HG03280 (cell line): Measurements from ENCODE around the gene RENBP.
A peak's percentile ranks its signal among the peaks of the same experiment; 100 is the strongest.

ENCODE experiments used
- ATAC-seq: cut with Tn5 transposase; IDR thresholded peaks from one replicate; pipeline ENCODE4 v1.9.1; 2021; ENCODE audit warnings: mild to moderate bottlenecking, moderate library complexity; ENCODE audit not compliant: unreplicated experiment

RENBP gene

DNA sequence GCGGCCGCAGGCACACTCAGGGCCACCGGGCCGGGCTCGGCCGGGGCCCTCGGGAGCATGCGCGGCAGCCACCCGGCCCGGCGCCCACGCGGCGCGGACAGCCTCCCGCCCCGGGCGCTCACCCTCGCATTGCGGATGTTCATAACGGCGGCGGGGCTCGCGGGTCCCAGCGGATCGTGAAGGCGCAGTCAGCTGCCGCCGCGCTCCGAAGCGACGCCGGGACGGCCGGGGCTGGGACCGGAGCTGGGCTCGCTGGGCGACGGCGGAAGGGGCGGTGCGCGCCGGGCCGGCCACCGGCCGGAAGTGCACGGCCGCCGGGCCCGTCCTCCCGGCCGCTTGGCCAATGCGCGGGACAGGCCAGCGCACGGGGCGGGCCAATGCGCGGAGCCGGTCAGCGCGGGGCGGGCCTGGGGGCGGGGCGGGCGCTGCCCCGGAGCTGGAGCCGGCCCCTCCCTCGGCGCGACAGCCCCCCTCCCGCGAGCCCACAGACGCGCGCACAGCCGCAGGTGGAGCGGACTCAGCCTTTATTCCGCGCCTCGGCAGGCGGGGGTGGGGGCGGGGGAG lies 9.6 kb downstream of the RENBP start, which contains the start of gene NAA10:
TSS of gene NAA10 (minus strand) at position 276 of the 564 bp plus-strand sequence. CDS start at position 143, 133 bp downstream.
- ATAC-seq = peak; percentile 88

DNA sequence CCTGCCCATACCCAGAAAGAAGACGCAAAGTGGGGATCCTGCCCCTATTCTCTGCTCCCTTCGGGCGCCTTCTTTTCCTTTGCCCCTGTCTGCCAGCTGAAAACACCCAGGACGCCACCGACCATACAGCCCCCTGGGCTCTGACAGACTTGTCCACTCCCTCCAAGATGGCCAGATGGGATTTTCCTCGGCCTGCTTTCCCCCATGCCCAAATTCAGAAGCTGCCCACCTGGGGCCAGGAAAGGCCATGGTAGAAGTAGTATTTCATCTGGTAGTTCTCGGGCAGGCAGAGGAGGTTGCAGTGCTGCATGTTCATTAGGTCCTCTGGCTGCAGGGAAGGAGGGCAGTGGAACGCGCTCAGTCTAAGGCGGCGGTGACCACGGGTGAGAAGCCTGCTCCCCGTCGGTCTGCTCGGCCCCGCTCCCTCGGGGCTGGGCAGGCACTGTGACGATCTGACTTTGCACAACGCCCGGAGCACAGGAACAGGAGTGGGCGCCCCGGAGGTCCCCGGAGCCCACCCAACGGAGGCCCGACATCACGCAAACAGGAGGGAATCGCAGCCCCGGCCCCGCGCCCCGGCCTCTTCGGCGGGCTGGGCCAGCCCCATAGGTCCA lies 10.2 kb downstream of the RENBP start:
- ATAC-seq = peak; percentile 6

DNA sequence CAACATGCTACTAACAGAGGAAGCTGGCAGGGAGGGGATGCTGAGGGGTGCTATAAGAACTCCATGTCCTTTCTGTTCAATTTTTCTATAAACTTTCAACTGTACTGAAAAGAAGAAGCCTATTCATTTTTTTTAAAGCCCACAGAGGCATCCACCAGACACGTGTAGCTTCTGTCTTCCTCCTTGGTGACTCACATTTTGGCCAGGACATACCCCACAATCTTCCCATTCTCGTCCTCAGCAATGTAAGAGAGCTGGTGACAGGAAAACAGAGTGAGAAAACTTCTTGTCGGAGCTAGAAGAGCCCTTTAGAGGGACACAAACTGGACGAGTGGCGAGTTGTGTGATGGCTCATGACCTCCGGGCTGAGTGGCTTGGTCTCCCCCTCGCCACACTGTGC lies 10.7 kb downstream of the RENBP start:
- no peak for ATAC-seq

DNA sequence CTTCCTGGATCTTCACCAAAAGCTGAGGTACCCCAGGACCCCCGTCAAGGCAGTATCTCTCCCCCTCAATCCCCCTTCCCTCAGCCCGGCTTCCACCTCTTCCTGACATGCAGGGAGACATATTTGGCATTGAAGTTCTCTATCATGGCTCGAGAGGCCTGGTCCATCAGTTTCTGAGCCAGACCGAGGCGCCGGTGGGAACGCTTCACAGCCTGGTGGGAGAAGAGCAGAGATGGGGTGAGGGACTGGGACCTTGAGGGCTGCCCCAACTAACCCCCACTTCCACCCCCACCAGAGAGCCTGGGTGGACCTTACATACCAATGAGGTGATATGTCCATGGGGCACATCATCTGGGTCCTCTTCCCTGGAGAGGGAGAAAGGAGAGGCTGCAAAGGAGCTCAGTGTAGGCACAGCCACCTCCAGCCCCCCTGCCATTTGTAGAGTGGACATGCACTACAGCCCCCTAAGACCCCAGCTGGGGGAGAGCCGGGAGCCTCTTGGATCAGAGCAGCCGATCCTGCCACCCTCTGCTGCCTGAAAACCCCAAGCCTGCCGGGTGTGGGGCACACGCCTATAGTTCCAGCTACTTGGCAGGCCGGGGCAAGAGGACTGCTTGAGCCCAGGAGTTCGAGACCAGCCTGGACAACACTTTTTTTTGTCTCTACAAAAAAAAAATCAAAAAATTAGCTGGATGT lies 12.1 kb downstream of the RENBP start:
- no peak for ATAC-seq

DNA sequence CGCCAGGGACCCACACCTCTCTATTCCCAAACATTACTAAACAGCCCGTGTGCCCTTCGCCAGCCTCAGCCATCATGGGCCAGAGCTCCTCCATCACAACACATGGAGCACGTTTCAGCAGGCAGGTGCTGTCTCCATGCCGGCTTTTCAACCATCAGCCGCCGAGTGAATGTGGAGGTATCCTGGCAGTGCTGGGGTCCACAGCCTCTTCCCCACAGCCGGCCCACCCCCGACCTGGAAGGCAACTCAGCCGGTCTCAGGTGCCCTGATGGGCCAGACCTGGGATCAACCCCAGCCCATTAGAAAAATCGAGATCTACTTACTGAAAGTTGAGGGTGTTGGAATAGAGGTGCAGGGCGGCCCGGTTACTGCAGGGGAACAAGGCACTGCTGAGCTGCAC lies 12.7 kb downstream of the RENBP start:
- ATAC-seq = no peak

DNA sequence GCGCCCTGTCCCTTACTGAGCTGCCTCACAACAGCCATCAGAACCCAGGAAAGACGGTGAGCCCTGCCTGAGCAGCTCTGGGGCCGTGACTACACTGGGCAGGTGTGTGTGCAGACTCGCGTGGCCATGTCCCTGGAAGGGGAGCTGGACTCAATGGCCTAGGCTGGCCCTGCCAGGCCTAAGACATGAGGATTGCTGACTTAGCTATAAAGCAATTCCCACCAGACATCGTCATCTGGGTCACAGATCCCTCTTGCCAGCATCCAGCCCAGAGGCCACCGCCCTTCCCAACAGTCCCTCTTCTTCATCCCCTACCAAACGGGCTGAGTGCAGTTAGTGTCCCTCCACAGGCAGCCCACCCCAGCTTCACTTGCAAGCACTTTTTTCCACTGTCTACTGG lies 13.3 kb downstream of the RENBP start:
- no peak for ATAC-seq

DNA sequence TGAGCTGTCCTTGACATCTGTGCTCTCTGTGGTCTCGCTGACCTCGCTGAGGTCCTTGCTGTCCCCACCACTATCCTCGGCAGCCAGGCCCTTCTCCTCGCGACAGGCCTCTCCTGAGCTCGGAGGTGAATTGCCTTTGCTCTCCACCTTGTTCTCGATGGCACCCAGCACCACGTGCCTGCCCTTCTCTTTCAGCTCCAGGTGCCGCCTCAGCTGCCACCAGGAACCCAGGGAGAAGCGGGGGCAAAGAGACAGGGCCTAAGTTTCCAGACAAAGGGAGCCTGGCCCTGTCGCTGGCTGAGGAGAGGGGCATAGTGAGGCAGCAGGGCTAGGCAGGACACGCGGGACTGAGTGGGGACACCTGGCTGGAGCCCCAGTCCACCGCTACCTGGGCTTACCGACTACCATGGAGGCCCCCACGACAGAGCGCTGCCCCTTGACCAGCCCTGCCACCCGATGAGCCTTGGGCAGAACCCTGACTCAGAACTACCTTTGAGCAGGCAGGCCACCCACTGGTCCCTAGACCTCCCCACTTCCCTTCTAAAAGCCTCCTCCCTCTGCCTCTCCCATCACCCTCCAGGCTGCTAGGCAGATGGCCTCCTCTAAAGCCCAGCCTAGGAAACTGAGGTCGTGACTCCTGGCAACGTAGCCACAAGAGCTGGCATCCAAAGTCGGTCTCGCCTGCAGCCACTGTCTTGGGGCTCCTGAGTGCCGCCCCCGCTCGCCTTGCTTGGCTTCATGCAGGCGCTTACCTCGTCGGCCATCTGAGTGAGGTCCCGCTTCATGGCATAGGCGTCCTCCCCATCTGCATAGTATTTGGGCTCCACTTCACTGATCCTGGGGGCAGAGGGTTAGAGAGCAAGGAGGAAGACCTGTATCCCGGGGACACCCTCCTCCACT lies 14.2 kb downstream of the RENBP start:
- no peak for ATAC-seq

DNA sequence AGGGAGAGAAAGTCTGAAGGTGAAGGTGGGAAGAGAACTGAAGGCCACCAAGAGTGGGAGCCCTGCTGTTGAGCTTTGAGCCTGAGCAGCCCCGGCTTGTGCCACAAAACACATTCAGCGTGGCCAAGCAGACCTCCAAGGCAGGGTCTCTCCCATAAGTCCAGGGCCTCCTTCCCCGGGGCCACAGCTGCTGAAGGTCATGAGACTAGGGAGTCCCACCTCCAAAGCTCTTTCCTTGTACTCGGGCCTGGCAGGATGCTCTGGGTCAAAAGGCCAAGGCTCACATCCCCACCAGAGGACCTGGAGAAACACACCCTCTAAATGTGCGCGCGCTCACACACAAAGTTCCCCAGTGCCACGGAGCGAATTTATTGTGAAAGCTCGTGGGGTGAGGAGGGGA lies 14.9 kb downstream of the RENBP start:
- no peak for ATAC-seq

DNA sequence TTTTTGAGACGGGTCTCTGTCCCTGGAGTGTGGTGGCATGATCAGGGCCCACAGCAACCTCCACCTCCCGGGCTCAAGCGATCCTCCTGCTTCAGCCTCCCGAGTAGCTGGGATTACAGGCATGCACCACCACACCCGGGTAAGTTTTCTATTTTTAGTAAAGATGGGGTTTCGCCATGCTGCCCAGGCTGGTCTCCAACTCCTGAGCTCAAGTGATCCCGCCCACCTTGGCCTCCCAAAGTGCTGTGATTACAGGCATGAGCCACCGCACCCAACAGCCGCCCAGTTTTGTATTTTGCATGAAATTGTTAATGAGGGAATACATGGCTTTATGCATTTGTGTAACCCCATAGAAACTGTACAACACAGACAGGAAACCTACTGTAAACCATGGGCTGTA lies 15.6 kb downstream of the RENBP start:
- ATAC-seq = no peak

DNA sequence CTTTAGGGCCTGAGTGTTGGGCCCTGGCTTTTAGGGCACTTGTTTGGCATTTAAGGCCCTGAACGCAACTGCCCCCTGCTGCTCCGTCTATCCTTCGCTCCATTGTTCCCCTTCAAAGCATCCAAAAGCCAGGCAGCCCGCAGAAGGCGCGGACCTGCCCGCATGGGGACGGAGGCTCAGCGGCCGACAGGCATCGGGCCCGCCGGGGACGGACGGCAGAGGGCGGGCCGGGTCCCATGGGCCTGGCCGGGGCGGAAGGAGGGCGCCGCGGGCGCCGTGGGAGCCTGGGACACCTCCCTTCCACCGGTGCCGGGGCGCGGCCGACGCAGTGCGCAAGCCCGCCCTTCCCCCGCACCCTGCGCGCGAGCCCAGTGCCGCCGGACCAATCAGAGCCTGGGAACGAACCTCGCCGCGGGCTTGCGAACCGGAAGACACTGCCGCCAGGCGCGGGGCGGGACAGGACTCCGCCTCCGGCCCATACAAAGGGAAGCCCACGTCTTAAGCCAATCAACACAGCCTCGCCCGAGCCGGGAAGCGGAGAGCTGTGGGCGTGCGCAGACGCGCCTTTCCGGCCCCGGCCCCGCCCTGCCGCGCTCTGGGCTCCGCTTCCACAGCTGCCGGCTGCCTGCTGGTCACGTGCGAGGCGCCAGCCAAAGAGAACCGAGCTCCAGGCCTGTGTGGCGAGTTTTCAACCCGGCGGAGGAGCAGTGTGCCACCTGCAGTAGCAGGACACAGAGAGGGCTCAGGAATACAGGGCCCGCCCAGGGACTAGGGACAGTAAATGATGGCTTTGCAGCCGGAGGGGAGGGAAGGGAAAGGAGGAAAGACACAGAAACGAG lies 16.3 kb downstream of the RENBP start:
- peak; percentile 74 for ATAC-seq

DNA sequence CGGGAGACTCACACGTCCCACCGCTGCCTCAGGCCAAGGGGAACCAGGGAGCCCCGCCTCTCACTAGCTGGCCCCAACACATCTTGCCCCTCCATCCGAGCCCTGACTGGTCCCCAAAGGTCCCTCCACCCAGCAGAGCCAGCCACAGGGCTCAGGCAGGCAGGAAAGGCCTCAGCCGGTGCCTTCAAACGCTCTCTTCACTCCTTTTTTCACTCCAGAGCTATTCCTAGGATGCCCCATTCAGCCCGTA lies 16.8 kb downstream of the RENBP start:
- no peak for ATAC-seq

DNA sequence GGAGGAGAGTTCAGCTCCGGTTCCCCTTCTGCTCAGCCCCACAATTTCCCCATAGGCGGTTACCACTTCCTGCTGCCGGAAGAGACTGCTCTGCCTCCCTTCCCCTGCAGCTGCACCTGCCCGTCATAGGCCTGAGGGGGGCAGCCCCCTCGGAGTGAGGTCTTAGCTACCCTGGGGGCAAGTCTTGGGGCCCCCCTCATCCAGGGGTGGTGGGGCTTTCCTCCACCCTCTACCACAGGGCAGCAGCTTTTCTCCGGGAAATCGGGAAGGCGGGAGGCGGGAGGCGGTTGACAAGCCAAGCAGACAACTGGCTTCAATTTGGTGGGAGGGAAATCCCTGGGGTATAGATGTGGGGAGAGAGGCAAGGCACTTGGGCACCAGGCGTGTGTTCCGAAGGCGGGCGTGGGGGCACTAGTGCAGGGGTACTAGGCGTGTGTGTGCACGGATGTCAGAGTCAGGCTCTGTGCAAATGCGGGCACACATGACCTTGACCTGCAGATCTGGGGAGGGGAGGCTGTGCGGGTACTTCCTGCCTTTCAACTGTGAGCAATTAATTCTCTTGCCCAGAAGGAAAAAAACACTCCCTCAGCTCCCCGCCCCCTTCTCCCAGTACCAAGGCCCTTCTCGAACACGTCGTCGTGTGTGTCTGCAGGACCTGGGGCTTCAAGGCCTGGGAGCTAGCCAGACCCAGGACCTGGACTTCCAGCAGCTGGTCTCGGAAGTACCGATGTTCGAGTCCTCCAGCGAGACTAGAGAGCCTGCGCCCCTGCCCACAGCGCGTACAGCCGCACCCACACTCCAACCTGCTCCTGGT lies 17.4 kb downstream of the RENBP start:
- ATAC-seq = peak; percentile 40

DNA sequence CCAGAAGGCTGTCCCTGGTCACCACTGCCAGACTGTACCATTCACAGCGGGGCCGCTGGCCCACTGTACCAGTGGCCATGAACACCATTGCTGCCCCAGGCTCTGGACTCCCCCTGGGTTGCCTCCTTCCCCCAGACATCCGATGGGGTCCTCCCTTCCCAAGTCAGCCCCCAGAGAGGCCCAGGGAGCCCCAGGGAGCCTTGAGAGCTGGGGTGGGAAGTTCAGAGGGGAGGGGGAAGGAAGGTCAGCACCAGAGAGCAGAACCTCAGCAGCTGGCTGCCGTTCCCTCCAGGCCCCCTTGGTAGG lies 17.9 kb downstream of the RENBP start:
- no peak for ATAC-seq

DNA sequence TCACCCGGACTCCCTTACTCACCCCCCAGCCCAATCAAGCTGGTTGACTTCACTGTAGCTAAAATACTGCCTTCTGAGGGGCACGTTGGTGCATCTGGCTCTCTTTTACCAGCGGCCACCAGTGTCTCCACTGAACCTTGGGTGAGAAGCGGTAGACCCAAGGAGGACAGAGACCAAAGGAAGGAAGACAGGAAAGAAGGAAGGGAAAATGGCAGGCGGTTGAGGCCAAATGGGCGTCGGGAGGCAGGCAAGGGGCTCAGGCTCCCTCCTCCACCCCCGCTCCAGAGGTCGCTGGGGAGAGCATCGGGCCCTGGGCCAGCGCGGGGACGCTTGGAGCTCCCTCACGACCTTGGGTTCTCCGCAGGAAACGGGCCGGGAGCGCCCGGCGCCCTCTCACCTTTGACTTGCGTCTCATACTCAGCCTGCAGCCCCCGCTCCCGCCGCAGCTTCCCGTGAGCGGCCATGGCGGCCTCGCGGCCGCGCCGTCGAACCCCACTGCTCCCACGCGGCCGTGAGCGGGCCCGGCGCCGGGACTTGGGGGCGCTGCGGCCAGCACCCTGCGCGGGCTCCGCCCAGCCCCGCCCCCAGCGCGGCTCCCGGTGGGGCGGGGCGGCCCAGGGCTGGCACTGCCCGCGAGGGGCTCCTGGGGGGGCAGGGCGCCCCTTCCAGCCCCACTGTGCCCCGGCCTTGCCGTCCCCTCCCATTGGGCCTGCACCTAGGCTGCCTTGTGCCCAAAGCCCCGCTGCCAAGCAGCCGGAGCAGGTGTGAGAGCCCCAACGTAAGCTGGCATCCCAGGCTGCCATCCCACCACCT lies 18.5 kb downstream of the RENBP start, which contains the start of gene ARHGAP4:
TSS of gene ARHGAP4 (minus strand) at position 526 of the 813 bp plus-strand sequence. CDS start at position 464, 62 bp downstream.
- ATAC-seq = no peak

DNA sequence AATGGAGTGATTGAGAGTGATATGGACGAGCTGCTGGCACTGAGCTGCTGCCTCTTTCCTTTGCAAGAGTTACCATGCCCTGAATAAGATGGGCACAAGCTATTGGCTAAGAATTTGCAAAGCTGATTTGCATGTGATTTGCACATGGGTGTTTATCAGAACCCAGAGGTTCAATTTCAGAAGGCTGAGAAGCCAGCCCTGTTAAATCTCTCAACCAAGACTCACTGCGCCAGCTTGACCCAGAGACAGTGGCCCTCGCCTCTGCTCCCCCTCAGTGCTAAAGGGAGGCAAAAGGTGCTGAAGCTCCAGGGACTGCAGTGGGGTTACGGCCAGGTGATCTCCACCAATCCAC lies 19.1 kb downstream of the RENBP start:
- no peak for ATAC-seq

DNA sequence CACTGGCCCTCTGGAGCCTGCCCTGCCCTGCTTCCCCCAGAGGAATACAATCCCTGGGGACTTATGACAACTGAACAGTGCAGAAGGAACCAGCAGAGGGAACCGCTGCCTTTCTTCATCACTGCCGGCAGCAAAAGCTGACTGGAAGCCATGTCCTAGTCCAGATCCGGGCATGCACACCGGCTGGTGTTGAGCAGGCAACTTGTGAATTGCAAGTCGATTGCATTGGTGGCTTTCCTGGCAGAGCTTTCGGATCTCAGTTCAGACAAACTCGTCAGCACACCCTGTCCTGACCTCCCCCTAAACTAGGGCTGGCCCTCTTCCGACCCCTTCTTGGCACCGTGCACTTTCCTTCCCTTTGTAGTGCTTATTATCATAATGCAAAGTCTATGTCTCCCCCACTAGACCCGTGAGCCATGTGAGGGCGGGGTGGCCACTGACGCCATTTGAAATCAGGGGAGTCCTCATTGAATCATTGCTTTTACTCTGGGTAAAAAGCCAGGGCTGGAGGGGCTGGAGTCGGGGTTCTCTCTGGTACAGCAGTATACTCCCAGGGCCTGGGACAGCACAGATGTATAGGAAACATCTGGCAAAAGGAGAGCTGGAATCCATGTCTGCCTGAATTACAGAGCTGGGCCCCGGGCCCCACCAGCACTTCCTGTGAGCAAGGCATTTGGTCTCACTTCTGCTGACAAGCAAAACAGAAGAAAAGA lies 20.1 kb downstream of the RENBP start:
- ATAC-seq = no peak

DNA sequence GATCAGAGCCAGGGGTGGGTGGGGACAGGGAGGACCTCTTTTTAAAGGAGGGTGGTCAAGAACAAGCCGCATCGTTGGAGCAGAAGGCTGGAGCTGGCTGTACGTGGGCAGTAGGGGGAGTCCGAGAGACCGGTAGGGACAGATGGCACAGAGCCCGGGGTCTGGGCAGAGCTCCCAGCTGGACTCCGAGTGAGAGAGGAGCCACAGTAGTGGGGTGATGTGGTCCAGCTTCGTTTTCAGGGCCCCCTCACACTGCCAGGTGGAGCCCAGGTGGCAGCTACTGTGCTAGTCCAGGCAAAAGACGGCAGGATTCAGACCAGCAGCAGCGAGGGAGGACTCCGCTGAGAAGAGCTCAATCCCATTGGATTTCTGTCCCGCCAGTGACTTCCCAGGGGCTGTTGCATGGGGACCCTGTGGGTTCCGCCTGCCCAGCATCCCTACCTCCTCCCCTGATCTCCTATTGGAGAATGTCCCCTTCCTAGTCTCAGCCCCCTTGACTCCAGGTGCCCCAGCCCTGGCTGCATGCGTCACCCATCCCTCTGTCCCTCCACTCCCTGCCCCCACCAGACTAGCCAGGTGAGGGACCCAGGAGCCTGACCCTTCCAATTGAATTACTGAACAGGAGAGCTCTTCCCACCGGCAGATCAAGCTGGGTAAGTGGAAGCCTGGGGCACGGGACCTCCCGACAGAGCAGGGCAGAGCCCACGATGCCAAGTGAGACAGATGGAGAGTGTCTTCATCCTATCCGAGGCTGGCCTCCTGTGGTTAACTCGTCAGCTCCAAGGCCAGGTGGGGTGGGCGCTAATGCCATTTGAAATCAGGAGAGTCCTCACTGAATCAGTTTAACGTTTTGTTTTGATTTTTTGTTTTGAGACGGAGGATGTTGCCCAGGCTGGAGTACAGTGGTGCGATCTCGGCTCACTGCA lies 21.2 kb downstream of the RENBP start:
- ATAC-seq = no peak
